HepG2 (cell line): ENCODE results near the gene ABHD4. TPM values are rescaled to one million over a fixed set of nuclear protein-coding genes. Genes with fewer than 3 reads are reported as not detected.

Experiments
- ARNTL ChIP-seq: sonication (generic); formaldehyde crosslinking; IDR thresholded peaks from 2 replicates; pipeline ENCODE4 v1.4.0; 2020; ENCODE audit warnings: mild to moderate bottlenecking, missing genetic modification reagents
- CC2D1A ChIP-seq: sonication (generic); formaldehyde crosslinking; IDR thresholded peaks from 2 replicates; pipeline ENCODE4 v1.8.1; 2023; ENCODE audit warnings: mild to moderate bottlenecking, missing genetic modification reagents
- DPF2 ChIP-seq: sonication (generic); formaldehyde crosslinking; IDR thresholded peaks from 2 replicates; pipeline ENCODE4 v1.4.0; 2020; ENCODE audit warnings: mild to moderate bottlenecking, low read depth, missing genetic modification reagents, borderline replicate concordance
- EP300 ChIP-seq, 3 experiments: sonication (generic) in 1 of 3; formaldehyde crosslinking in 1 of 3; IDR thresholded peaks; 2 replicates each; pipeline versions ENCODE4 v1.5.1 to v1.6.1; 2011 to 2020; ENCODE audit warnings: low read depth in 2 of 3, low read length in 2 of 3, borderline replicate concordance in 1 of 3, improper control_type of control experiment in 1 of 3, mild to moderate bottlenecking in 1 of 3, missing genetic modification reagents in 1 of 3, moderate library complexity in 1 of 3
- GABPB1 ChIP-seq: IDR thresholded peaks from 2 replicates; pipeline ENCODE4 v1.6.1; 2016; ENCODE audit warnings: mild to moderate bottlenecking, missing genetic modification reagents, moderate library complexity, missing compliant biosample characterization
- HNF1A ChIP-seq, 2 experiments: sonication (generic) in 1 of 2; formaldehyde crosslinking in 1 of 2; IDR thresholded peaks; 2 replicates each; pipeline versions ENCODE4 v1.4.0 to v1.6.1; 2016 to 2020; ENCODE audit warnings: borderline replicate concordance in 1 of 2, low read depth in 1 of 2, mild to moderate bottlenecking in 1 of 2, missing genetic modification reagents in 1 of 2
- HOXA3 ChIP-seq: sonication (generic); formaldehyde crosslinking; IDR thresholded peaks from 2 replicates; pipeline ENCODE4 v1.5.0; 2020; ENCODE audit warnings: missing genetic modification reagents
- LCORL ChIP-seq, 2 experiments: fragments of 450-650 bp in 1 of 2; sonication (generic) in 1 of 2; formaldehyde crosslinking in 1 of 2; IDR thresholded peaks; 2 replicates each; pipeline versions ENCODE4 v1.5.0 to v1.6.1; 2017 to 2020; ENCODE audit warnings: antibody characterized with exemption in 1 of 2, missing genetic modification reagents in 1 of 2
- MEIS1 ChIP-seq: sonication (generic); formaldehyde crosslinking; IDR thresholded peaks from 2 replicates; pipeline ENCODE4 v1.9.0; 2021; ENCODE audit warnings: mild to moderate bottlenecking, missing genetic modification reagents, moderate library complexity, borderline replicate concordance
- PHF5A ChIP-seq: IDR thresholded peaks from one replicate; pipeline ENCODE4 v1.6.1; 2018; ENCODE audit warnings: low read depth, missing genetic modification reagents; ENCODE audit not compliant: unreplicated experiment
- PITX1 ChIP-seq: sonication (generic); formaldehyde crosslinking; IDR thresholded peaks from 2 replicates; pipeline ENCODE4 v1.5.1; 2020; ENCODE audit warnings: mild to moderate bottlenecking, missing genetic modification reagents
- REXO4 ChIP-seq: sonication (generic); formaldehyde crosslinking; IDR thresholded peaks from 2 replicates; pipeline ENCODE4 v1.8.0; 2022; ENCODE audit warnings: missing genetic modification reagents, mild to moderate bottlenecking, borderline replicate concordance
- SALL1 ChIP-seq: sonication (generic); formaldehyde crosslinking; IDR thresholded peaks from 2 replicates; pipeline ENCODE4 v1.8.0; 2022; ENCODE audit warnings: mild to moderate bottlenecking, missing genetic modification reagents
- SMYD3 ChIP-seq: sonication (generic); formaldehyde crosslinking; IDR thresholded peaks from 2 replicates; pipeline ENCODE4 v1.8.1; 2023; ENCODE audit warnings: mild to moderate bottlenecking, missing genetic modification reagents
- SOX5 ChIP-seq: IDR thresholded peaks from 2 replicates; pipeline ENCODE4 v1.6.1; 2016; ENCODE audit warnings: borderline replicate concordance
- TARDBP ChIP-seq: sonication (generic); formaldehyde crosslinking; IDR thresholded peaks from 2 replicates; pipeline ENCODE4 v1.8.0; 2022; ENCODE audit warnings: mild to moderate bottlenecking, missing genetic modification reagents
- YEATS2 ChIP-seq: sonication (generic); formaldehyde crosslinking; IDR thresholded peaks from 2 replicates; pipeline ENCODE4 v1.4.0; 2020; ENCODE audit warnings: missing genetic modification reagents, borderline replicate concordance
- YEATS4 ChIP-seq: sonication (generic); formaldehyde crosslinking; IDR thresholded peaks from 2 replicates; pipeline ENCODE4 v1.4.0; 2020; ENCODE audit warnings: missing genetic modification reagents, borderline replicate concordance
- ZEB1 ChIP-seq: IDR thresholded peaks from 2 replicates; pipeline ENCODE4 v1.6.1; 2012; ENCODE audit warnings: mild to moderate bottlenecking, low read depth, inconsistent platforms; ENCODE audit not compliant: insufficient replicate concordance
- ZFP62 ChIP-seq: sonication (generic); formaldehyde crosslinking; IDR thresholded peaks from 2 replicates; pipeline ENCODE4 v1.4.0; 2020; ENCODE audit warnings: missing genetic modification reagents
- ZMYM3 ChIP-seq: sonication (generic); formaldehyde crosslinking; IDR thresholded peaks from 2 replicates; pipeline ENCODE4 v1.5.1; 2020; ENCODE audit warnings: mild to moderate bottlenecking, missing genetic modification reagents
- ZNF441 ChIP-seq: sonication (generic); formaldehyde crosslinking; IDR thresholded peaks from 2 replicates; pipeline ENCODE4 v1.7.0; 2021; ENCODE audit warnings: missing genetic modification reagents, borderline replicate concordance
- ZNF510 ChIP-seq: sonication (generic); formaldehyde crosslinking; IDR thresholded peaks from 2 replicates; pipeline ENCODE4 v1.4.0; 2020; ENCODE audit warnings: low read depth, mild to moderate bottlenecking, missing genetic modification reagents
- ZNF564 ChIP-seq: sonication (generic); formaldehyde crosslinking; IDR thresholded peaks from 2 replicates; pipeline ENCODE4 v1.8.1; 2023; ENCODE audit warnings: mild to moderate bottlenecking, missing genetic modification reagents
- ZNF678 ChIP-seq: sonication (generic); formaldehyde crosslinking; IDR thresholded peaks from 2 replicates; pipeline ENCODE4 v1.4.0; 2020; ENCODE audit warnings: mild to moderate bottlenecking, missing genetic modification reagents
- ZNF766 ChIP-seq: sonication (generic); formaldehyde crosslinking; IDR thresholded peaks from 2 replicates; pipeline ENCODE4 v1.5.0; 2020; ENCODE audit warnings: missing genetic modification reagents, borderline replicate concordance
- polyA plus RNA-seq, 8 experiments: library from polyadenylated mRNA; depleted of rRNA in 3 of 8; stranded (reverse) in 7 of 8; unstranded in 1 of 8; fragments of >200 nt; fragmentation: Illumina TruSeq in 4 of 8; extraction: Trizol in 4 of 8; gene quantifications; 2 replicates each; pipeline versions ENCODE4 v1.2.1 to v1.2.3, GENCODE V29; 2011 to 2016; ENCODE audit warnings: low read depth in 4 of 8, missing spikeins in 1 of 8, mixed read lengths in 1 of 8; ENCODE audit not compliant: insufficient read depth in 1 of 8
- total RNA-seq, 5 experiments: library from RNA; depleted of rRNA; stranded (reverse); fragments of >200 nt; fragmentation: Illumina TruSeq; extraction: Trizol; gene quantifications; 2 replicates each; pipeline ENCODE4 v1.2.3, GENCODE V29; 2016; ENCODE audit warnings: low read depth in 1 of 5

Gene ABHD4
- total and polyA plus RNA-seq, 2 of the 13 experiments (the other 11 are each of a cell fraction or from before 2014, with no cell fraction given): 16.1 to 47.5 TPM

- TF ChIP-seq HNF1A (IDR thresholded peaks at IDR 0.05; ENCODE audit: low read depth): peak; percentile 64
- TF ChIP-seq HNF1A (CRISPR knock-in tag; IDR thresholded peaks at IDR 0.05; ENCODE audit: borderline replicate concordance): no peak; the same call in 1 of the 2 replicates
- peak; percentile 53 for TF ChIP-seq ZEB1
- peak; percentile 88; the same call in 1 of the 2 replicates for TF ChIP-seq TARDBP (CRISPR knock-in tag)
- TF ChIP-seq LCORL (IDR thresholded peaks at IDR 0.05): no peak
- peak; percentile 79; the same call in 1 of the 2 replicates for TF ChIP-seq LCORL (CRISPR knock-in tag; IDR thresholded peaks at IDR 0.05)
- 0 out of 2 replicates have a peak, but pooled peaks have one; percentile 65 for TF ChIP-seq ZNF510
- peak; percentile 67; the same call in 1 of the 2 replicates for TF ChIP-seq ZNF564 (CRISPR knock-in tag)
- no peak for TF ChIP-seq ZNF766 (CRISPR knock-in tag)
- no peak for TF ChIP-seq ZFP62 (CRISPR knock-in tag)
- no peak for TF ChIP-seq GABPB1
- 0 out of 2 replicates have a peak, but pooled peaks have one; percentile 52 for TF ChIP-seq ZNF678
- peak; percentile 64; the same call in 1 of the 2 replicates for TF ChIP-seq HOXA3
- TF ChIP-seq SOX5 (CRISPR knock-in tag): peak; percentile 87
- TF ChIP-seq MEIS1 (CRISPR knock-in tag): 0 out of 2 replicates have a peak, but pooled peaks have one; percentile 35
- peak; percentile 90; the same call in 1 of the 2 replicates for TF ChIP-seq SMYD3
- TF ChIP-seq YEATS2 (CRISPR knock-in tag): peak; percentile 68
- TF ChIP-seq ZNF441: peak; percentile 77; the same call in 1 of the 2 replicates
- TF ChIP-seq YEATS4 (CRISPR knock-in tag): peak; percentile 34; the same call in 1 of the 2 replicates
- TF ChIP-seq EP300 (IDR thresholded peaks at IDR 0.05; ENCODE audit: low read depth in 2 of 2, low read length in 2 of 2): peak in 1 of 2 experiments; percentile 90; a peak in 2 of 4 replicates
- peak; percentile 82 for TF ChIP-seq EP300 (CRISPR knock-in tag; IDR thresholded peaks at IDR 0.05; ENCODE audit: borderline replicate concordance)
- TF ChIP-seq ARNTL (CRISPR knock-in tag): peak; percentile 80; the same call in 1 of the 2 replicates
- peak; percentile 93 for TF ChIP-seq DPF2
- peak; percentile 94 for TF ChIP-seq PITX1
- peak; percentile 82 for TF ChIP-seq ZMYM3 (CRISPR knock-in tag)
- no peak for TF ChIP-seq REXO4 (CRISPR knock-in tag)
- peak; percentile 88 for TF ChIP-seq SALL1 (CRISPR knock-in tag)
- peak; percentile 89; the same call in 1 of the 2 replicates for TF ChIP-seq CC2D1A (CRISPR knock-in tag)
- TF ChIP-seq PHF5A (CRISPR knock-in tag): peak; percentile 87
Measured at GRCh38 chr14:22560662-22561365, 37.3 kb upstream of the ABHD4 start (continued).
